HG03457 (cell line): ENCODE results near the gene APOC1.
"Not testable (repeated sequence)": the region's sequence is repeated elsewhere in the genome, so short reads cannot be mapped to it uniquely, and the experiment has no call there.

ENCODE experiments used
- ATAC-seq: cut with Tn5 transposase; IDR thresholded peaks from one replicate; pipeline ENCODE4 v1.9.1; 2021; ENCODE audit warnings: moderate number of reproducible peaks; ENCODE audit not compliant: unreplicated experiment

The APOC1 gene

DNA sequence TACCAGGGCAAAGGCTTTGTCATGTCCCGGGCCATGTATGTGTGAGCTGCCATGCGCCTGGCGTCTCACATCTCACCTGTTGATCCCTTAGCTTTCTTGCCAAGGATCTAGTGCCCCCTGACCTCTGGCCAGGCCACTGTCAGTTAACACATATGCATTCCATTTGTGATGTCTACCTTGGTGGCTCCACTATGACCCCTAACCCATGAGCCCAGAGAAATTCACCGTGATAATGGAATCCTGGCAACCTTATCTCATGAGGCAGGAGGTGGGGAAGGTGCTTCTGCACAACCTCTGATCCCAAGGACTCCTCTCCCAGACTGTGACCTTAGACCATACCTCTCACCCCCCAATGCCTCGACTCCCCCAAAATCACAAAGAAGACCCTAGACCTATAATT, 26.1 kb upstream of the APOC1 start:
- not testable (repeated sequence) for ATAC-seq

DNA sequence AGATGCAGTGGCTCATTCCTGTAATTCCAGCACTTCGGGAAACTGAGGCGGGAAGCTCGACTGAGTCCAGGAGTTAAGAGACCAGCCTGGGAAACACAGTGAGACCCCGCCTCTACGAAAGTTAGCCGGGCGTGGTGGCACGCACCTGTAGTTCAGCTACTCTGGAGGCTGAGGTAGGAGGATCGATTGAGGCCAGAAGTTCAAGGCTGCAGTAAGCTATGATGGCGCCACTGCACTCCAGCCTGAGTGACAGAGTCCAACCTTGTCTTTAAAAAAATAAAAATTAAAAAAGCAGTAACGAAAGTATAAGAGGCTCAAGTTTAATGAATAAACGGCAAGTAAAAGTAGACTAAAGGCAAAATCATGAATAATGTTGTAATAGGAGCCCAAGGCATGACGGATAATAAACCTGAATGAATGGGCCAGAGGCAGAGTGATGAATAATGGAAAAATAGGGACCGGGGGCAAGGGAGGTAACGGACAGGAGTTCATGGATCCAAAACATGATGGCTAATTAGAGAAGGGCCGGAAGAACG, 24.5 kb upstream of the APOC1 start:
- ATAC-seq, result no peak

DNA sequence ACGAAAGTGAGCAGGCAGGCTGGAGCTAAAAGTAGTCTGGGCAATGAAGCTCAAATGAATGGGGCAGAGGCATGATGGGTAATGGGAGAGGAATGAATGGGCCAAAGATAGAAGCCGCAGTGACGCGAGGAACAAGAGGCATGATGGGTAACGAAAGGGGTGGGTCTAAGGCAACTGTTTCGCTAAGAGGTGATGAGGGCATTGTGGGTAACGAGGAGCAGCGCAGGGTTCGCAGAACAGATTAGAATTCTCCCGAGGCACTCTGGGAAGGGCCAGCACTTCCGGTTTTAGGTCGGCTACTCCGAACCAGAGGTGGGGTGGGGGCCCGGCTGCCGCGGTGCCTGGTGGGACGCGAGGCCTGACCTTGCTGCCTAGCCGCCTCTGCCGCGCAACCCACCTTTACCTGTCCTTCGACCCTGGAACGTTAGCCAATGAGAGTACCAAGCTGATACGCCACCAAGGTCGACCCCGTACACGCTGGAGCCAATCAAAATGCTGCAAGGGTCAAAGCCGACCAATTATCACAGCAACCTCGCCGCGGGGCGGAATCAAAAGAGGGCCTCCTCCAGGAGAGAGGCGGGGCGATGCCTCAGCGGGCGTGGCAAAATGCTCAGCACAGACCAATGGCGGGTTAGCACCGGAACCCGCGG, 23.9 kb upstream of the APOC1 start:
- ATAC-seq, result peak; percentile 67

DNA sequence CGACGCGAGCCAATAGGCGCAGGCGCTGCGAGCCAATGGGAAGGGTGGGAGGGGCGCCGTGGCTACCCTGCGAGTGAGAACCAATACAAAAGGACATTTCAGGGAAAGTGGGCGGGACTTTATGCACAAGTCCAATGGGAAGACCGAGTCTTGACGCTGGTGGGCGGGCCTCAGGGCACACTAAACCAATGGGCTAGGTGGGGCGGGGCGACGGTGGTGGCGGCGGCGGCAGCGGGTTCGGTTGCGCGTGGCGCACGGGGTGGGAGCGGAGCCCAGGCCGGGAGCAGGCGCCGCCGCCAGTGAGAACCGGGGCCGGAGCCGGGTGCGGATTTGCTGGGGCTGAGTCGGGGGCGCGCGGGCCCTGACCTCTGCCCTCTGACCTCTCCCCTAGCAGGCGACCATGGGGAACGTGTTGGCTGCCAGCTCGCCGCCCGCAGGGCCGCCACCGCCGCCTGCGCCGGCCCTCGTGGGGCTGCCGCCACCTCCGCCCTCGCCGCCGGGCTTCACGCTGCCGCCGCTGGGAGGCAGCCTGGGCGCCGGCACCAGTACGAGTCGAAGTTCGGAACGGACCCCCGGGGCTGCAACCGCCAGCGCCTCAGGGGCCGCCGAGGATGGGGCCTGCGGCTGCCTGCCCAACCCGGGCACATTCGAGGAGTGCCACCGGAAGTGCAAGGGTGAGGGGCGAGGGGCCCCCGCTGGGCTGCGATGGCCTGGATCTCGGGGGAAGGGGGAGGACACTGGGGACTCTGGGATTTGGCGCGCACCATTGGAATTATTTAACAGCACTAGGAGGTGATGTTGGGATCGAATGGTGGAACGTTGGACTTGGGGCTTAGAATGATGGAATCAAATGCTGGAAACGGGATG, 23.2 kb upstream of the APOC1 start, which contains the start of gene TOMM40:
Gene TOMM40 (plus strand): TSS at position 239 of the 867 bp plus-strand sequence. CDS start 162 bp downstream, at position 401.
- ATAC-seq, result peak; percentile 3

DNA sequence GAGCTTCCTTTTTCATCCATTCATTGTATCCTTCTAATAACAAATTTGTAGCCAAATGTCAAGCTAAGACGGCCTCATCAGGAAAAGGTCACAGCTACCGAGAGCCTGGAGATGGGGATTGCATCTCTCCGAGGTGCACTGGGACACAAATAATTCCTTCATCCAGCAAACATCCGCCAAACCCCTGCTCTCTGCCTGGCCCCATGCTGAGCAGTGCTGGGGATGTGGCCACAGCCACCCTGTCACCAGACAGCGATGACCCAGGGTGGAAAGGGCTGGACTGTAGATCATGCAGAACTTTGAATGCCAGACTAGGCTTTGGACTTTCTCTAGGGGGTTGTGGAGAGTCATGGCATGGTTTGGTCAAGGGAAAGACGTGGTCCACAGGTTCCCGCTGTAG, 21.5 kb upstream of the APOC1 start:
- ATAC-seq, result no peak

DNA sequence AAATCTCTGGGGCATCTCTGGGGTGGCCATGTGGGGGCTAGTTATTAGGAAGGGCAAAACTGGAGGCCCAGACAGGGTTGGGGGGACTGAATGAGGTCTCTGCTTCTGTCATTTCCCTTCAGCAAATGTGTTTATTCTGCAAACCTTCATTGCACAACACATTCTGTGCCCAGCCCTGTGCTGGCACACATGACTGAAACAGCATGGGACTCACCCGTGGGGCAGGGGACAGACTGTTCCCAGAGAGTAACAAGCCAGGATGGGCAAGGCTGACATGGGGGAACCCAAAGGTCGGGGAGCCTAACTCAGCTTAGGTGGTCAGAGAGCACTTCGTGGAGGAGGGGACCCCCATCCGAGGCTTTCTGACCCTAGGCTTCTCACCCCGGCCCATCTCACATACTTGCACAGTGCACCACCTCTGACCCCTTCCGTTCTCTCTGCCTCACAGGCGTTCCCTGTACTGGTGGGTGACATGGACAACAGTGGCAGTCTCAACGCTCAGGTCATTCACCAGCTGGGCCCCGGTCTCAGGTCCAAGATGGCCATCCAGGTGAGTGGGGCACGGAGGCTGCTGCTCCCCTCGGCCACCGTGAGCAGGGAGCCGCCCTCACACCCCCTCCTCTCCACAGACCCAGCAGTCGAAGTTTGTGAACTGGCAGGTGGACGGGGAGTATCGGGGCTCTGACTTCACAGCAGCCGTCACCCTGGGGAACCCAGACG, 20.9 kb upstream of the APOC1 start:
- no peak for ATAC-seq

DNA sequence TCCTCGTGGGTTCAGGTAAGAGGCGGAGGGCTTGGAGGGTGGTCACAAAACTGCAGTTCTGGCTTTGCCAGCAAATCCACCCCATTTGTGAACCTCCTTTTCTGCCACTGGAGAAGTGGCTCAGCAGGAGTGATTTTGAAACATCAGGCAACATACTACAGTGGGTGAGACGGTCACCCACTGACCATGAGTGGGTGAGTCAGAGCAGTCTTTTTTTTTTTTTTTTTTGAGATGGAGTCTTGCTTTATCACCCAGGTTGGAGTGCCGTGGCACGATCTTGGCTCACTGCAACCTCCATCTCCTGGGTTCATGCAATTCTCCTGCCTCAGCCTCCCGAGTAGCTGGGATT, 20.4 kb upstream of the APOC1 start:
- no peak for ATAC-seq

DNA sequence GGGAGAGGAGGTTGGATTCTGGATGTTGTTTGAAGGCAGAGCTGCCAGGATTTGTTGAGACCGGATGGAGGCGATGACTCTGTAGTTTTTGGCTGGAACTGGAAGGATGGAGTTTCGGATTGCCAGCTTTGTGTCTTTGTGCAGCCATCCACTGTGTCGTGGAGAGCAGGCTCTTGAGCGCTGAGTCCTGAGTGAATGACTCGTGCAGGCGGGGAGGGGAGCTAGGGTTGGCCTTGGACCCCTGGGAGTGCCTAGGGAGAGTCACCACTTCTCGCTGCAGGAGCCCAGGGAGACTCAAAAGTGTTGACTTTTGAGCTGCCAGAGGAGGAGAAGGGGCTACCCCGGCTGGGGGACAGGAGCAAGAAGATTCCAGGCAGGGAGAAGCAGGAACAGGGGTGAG, 19.5 kb upstream of the APOC1 start:
- no peak for ATAC-seq

DNA sequence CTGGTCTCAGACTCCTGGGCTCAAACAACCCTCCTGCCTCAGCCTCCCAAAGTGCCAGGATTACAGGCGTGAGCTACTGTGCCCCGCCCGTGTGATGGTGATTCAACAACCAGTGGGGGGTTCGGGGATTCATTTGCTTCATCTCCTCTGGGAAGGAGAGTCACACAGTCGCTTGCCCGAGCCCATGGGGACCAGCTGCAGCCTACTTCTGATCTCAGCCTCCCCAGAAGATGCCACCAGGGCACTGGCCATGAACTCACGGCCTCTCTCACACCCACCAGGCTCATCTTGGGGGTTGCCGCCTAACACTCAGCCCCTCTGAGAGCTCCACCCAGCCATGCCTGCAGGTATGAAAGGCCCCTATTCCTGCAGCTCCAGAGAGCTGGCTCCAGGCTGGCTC, 16.6 kb upstream of the APOC1 start:
- ATAC-seq, result no peak

DNA sequence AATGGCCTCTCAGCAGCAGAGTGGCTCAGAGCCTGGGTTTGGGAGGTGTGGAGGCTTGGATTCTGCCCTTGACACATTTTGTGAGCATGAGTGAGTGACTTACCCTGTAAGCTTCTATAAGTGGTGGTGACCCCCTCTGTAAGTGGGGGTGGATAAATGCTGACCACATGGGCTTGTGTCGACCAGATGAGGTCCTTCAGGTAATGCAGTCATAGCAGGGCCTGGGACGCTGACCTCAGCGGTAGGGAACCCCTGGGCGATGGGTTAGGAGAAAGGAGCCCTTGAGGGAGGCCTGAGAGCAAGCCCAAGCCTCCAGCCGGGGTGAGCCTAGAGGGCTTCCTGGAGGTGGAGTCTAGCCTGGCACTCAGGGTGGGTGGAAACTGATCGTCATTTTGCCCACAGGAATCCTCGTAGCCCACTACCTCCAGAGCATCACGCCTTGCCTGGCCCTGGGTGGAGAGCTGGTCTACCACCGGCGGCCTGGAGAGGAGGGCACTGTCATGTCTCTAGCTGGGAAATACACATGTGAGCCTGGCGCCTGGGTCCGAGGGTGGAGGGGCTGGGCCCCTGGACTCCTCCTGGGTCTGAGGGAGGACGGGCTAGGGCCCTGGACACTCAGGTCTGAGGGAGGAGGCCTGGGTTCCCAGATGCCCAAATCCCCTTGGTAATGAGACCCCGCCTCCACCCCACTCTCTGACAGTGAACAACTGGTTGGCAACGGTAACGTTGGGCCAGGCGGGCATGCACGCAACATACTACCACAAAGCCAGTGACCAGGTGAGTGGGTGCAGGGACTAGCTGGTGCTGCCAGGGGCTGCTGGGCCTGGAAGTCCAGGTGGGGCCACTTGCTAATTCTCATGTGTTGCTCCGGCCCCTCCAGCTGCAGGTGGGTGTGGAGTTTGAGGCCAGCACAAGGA, 13.8 kb upstream of the APOC1 start:
- no peak for ATAC-seq

DNA sequence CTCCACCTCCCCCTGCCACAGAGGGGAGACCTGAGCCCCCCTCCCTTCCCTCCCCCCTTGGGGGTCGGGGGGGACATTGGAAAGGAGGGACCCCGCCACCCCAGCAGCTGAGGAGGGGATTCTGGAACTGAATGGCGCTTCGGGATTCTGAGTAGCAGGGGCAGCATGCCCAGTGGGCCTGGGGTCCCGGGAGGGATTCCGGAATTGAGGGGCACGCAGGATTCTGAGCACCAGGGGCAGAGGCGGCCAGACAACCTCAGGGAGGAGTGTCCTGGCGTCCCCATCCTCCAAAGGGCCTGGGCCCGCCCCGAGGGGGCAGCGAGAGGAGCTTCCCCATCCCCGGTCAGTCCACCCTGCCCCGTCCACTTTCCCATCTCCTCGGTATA, 11.2 kb upstream of the APOC1 start:
- ATAC-seq, result no peak

DNA sequence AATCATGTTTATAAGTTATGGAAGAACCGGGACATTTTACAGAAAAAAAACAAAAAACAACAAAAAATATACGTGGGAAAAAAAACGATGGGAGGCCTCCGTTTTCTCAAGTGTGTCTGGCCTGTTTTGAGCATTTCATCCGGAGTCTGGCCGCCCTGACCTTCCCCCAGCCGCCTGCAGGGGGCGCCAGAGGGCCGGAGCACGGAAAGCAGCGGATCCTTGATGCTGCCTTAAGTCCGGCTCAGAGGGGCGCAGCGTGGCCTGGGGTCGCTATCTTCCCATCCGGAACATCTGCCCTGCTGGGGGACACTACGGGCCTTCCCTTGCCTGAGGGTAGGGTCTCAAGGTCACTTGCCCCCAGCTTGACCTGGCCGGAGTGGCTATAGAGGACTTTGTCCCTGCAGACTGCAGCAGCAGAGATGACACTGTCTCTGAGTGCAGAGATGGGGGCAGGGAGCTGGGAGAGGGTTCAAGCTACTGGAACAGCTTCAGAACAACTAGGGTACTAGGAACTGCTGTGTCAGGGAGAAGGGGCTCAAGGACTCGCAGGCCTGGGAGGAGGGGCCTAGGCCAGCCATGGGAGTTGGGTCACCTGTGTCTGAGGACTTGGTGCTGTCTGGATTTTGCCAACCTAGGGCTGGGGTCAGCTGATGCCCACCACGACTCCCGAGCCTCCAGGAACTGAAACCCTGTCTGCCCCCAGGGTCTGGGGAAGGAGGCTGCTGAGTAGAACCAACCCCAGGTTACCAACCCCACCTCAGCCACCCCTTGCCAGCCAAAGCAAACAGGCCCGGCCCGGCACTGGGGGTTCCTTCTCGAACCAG, 10.6 kb upstream of the APOC1 start:
- ATAC-seq, result no peak

DNA sequence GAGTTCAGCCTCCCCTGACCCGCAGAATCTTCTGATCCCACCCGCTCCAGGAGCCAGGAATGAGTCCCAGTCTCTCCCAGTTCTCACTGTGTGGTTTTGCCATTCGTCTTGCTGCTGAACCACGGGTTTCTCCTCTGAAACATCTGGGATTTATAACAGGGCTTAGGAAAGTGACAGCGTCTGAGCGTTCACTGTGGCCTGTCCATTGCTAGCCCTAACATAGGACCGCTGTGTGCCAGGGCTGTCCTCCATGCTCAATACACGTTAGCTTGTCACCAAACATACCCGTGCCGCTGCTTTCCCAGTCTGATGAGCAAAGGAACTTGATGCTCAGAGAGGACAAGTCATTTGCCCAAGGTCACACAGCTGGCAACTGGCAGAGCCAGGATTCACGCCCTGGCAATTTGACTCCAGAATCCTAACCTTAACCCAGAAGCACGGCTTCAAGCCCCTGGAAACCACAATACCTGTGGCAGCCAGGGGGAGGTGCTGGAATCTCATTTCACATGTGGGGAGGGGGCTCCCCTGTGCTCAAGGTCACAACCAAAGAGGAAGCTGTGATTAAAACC, 9.9 kb upstream of the APOC1 start:
- no peak for ATAC-seq

DNA sequence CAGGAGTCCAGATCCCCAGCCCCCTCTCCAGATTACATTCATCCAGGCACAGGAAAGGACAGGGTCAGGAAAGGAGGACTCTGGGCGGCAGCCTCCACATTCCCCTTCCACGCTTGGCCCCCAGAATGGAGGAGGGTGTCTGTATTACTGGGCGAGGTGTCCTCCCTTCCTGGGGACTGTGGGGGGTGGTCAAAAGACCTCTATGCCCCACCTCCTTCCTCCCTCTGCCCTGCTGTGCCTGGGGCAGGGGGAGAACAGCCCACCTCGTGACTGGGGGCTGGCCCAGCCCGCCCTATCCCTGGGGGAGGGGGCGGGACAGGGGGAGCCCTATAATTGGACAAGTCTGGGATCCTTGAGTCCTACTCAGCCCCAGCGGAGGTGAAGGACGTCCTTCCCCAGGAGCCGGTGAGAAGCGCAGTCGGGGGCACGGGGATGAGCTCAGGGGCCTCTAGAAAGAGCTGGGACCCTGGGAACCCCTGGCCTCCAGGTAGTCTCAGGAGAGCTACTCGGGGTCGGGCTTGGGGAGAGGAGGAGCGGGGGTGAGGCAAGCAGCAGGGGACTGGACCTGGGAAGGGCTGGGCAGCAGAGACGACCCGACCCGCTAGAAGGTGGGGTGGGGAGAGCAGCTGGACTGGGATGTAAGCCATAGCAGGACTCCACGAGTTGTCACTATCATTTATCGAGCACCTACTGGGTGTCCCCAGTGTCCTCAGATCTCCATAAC, 8.8 kb upstream of the APOC1 start, which contains the start of gene APOE:
Gene APOE (plus strand): TSS at position 360 of the 724 bp plus-strand sequence. CDS start 829 bp downstream, outside the sequence.
- ATAC-seq, result no peak

DNA sequence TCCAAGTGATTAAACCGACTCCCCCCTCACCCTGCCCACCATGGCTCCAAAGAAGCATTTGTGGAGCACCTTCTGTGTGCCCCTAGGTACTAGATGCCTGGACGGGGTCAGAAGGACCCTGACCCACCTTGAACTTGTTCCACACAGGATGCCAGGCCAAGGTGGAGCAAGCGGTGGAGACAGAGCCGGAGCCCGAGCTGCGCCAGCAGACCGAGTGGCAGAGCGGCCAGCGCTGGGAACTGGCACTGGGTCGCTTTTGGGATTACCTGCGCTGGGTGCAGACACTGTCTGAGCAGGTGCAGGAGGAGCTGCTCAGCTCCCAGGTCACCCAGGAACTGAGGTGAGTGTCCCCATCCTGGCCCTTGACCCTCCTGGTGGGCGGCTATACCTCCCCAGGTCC, 6.8 kb upstream of the APOC1 start:
- ATAC-seq, result no peak

DNA sequence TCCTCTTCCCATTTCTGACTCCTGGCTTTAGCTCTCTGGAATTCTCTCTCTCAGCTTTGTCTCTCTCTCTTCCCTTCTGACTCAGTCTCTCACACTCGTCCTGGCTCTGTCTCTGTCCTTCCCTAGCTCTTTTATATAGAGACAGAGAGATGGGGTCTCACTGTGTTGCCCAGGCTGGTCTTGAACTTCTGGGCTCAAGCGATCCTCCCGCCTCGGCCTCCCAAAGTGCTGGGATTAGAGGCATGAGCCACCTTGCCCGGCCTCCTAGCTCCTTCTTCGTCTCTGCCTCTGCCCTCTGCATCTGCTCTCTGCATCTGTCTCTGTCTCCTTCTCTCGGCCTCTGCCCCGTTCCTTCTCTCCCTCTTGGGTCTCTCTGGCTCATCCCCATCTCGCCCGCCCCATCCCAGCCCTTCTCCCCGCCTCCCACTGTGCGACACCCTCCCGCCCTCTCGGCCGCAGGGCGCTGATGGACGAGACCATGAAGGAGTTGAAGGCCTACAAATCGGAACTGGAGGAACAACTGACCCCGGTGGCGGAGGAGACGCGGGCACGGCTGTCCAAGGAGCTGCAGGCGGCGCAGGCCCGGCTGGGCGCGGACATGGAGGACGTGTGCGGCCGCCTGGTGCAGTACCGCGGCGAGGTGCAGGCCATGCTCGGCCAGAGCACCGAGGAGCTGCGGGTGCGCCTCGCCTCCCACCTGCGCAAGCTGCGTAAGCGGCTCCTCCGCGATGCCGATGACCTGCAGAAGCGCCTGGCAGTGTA, 6.2 kb upstream of the APOC1 start:
- ATAC-seq, result no peak

DNA sequence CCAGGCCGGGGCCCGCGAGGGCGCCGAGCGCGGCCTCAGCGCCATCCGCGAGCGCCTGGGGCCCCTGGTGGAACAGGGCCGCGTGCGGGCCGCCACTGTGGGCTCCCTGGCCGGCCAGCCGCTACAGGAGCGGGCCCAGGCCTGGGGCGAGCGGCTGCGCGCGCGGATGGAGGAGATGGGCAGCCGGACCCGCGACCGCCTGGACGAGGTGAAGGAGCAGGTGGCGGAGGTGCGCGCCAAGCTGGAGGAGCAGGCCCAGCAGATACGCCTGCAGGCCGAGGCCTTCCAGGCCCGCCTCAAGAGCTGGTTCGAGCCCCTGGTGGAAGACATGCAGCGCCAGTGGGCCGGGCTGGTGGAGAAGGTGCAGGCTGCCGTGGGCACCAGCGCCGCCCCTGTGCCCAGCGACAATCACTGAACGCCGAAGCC, 5.6 kb upstream of the APOC1 start:
- ATAC-seq, result no peak

DNA sequence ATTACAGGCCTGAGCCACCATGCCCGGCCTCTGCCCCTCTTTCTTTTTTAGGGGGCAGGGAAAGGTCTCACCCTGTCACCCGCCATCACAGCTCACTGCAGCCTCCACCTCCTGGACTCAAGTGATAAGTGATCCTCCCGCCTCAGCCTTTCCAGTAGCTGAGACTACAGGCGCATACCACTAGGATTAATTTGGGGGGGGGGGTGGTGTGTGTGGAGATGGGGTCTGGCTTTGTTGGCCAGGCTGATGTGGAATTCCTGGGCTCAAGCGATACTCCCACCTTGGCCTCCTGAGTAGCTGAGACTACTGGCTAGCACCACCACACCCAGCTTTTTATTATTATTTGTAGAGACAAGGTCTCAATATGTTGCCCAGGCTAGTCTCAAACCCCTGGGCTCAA, 4.6 kb upstream of the APOC1 start:
- ATAC-seq, result no peak
